A549 (cell line): ENCODE measurements around the gene CLRN2. TPM values are rescaled to one million over a fixed set of nuclear protein-coding genes. Genes with fewer than 3 reads are reported as not detected.

Source experiments
- ATAC-seq, 2 experiments: fragments of 200-7000 bp in 1 of 2; fragments of >200 bp in 1 of 2; cut with Nextera tagmentation in 1 of 2; cut with Tn5 transposase in 1 of 2; 3 replicates each; pipeline versions ENCODE4 v1.8.0 to v1.9.1; 2018 to 2020; ENCODE audit warnings: mild to moderate bottlenecking in 1 of 2, moderate library complexity in 1 of 2
- CTCF ChIA-PET: fragments of 300-600 bp; sonication (Branson Sonifier 250); formaldehyde crosslinking; extraction: SDS; loops from one replicate; lab custom pipeline; 2021; ENCODE audit warnings: antibody characterized with exemption, inconsistent platforms; lab: Yijun Ruan, JAX
- POLR2A ChIA-PET: fragments of 350-600 bp; formaldehyde crosslinking; extraction: SDS; loops from one replicate; lab custom pipeline; 2021; ENCODE audit warnings: antibody characterized with exemption, inconsistent platforms; lab: Yijun Ruan, JAX
- DNase-seq, 2 experiments: peaks; one replicate each; pipeline versions ENCODE4 v3.0.0 to v3.0.0-alpha.2; 2011 to 2016; ENCODE audit warnings: low read depth in 1 of 2, low spot score in 1 of 2
- FAIRE-seq: peaks from 2 replicates; lab custom pipeline; 2011; peaks lifted over from hg19 to GRCh38; lab: Jason Lieb, UNC
- H3K27ac ChIP-seq, 2 experiments: fragments of >200 bp; sonication (Bioruptor Twin); formaldehyde crosslinking; 3 replicates each; pipeline ENCODE4 v1.5.1; 2016 to 2017
- H3K4me1 ChIP-seq: fragments of >200 bp; sonication (Bioruptor Twin); formaldehyde crosslinking; 3 replicates; pipeline ENCODE4 v1.6.1; 2016
- H3K4me2 ChIP-seq: fragments of >200 bp; sonication (Bioruptor Twin); formaldehyde crosslinking; 3 replicates; pipeline ENCODE4 v1.6.1; 2016
- H3K4me3 ChIP-seq: fragments of >200 bp; sonication (Bioruptor Twin); formaldehyde crosslinking; 3 replicates; pipeline ENCODE4 v1.5.1; 2016
- H3K9me3 ChIP-seq: fragments of >200 bp; sonication (Bioruptor Twin); formaldehyde crosslinking; 3 replicates; pipeline ENCODE4 v1.6.1; 2016
- BHLHE40 ChIP-seq: IDR thresholded peaks from 2 replicates; pipeline ENCODE4 v1.6.1; 2012; ENCODE audit warnings: low read depth, low read length, inconsistent platforms
- CEBPB ChIP-seq, 2 experiments: fragments of >200 bp in 1 of 2; sonication (Bioruptor Twin) in 1 of 2; formaldehyde crosslinking in 1 of 2; IDR thresholded peaks; 2 replicates each; pipeline ENCODE4 v1.6.1; 2012 to 2016
- CHD4 ChIP-seq: fragments of 200-600 bp; sonication (generic); IDR thresholded peaks from 2 replicates; pipeline ENCODE4 v1.6.1; 2016; ENCODE audit warnings: antibody characterized with exemption, mild to moderate bottlenecking, borderline replicate concordance
- EHF ChIP-seq: fragments of 250-450 bp; sonication (Bioruptor Pico); IDR thresholded peaks from 2 replicates; pipeline ENCODE4 v1.5.0; 2020; ENCODE audit warnings: mild to moderate bottlenecking
- EHMT2 ChIP-seq: fragments of 200-600 bp; sonication (generic); IDR thresholded peaks from 2 replicates; pipeline ENCODE4 v1.6.1; 2016; ENCODE audit warnings: antibody characterized with exemption, low read depth, mild to moderate bottlenecking, moderate library complexity
- EP300 ChIP-seq, 2 experiments: fragments of >200 bp; sonication (Bioruptor Twin); formaldehyde crosslinking; IDR thresholded peaks; 2 replicates in 1 of 2; 3 replicates in 1 of 2; pipeline ENCODE4 v1.6.1; 2016 to 2017
- ESRRA ChIP-seq: fragments of 150-350 bp; IDR thresholded peaks from 2 replicates; pipeline ENCODE4 v1.6.1; 2014; ENCODE audit warnings: mild to moderate bottlenecking, low read length, borderline replicate concordance
- FOSB ChIP-seq: fragments of 250-450 bp; sonication (Bioruptor Pico); IDR thresholded peaks from 2 replicates; pipeline ENCODE4 v1.5.0; 2020; ENCODE audit warnings: mild to moderate bottlenecking, moderate library complexity
- FOXS1 ChIP-seq: fragments of 250-450 bp; sonication (Bioruptor Pico); IDR thresholded peaks from 2 replicates; pipeline ENCODE4 v1.5.0; 2020; ENCODE audit warnings: mild to moderate bottlenecking, moderate library complexity
- HDAC2 ChIP-seq: fragments of 200-600 bp; sonication (generic); IDR thresholded peaks from 2 replicates; pipeline ENCODE4 v1.6.1; 2016
- HOXB13 ChIP-seq: fragments of 250-450 bp; sonication (Bioruptor Pico); IDR thresholded peaks from 2 replicates; pipeline ENCODE4 v1.5.0; 2020; ENCODE audit warnings: low read depth, mild to moderate bottlenecking, moderate library complexity
- JUN ChIP-seq, 2 experiments: fragments of >200 bp; sonication (Bioruptor Twin); formaldehyde crosslinking; IDR thresholded peaks; 2 replicates in 1 of 2; 3 replicates in 1 of 2; pipeline ENCODE4 v1.6.1; 2016 to 2017
- KDM1A ChIP-seq: fragments of 200-600 bp; sonication (generic); IDR thresholded peaks from 2 replicates; pipeline ENCODE4 v1.6.1; 2016; ENCODE audit warnings: low read depth, mild to moderate bottlenecking
- MAZ ChIP-seq: fragments of 150-350 bp; IDR thresholded peaks from 2 replicates; pipeline ENCODE4 v1.6.1; 2014; ENCODE audit warnings: antibody characterized with exemption, low read depth, low read length, borderline replicate concordance
- MYC ChIP-seq: IDR thresholded peaks from 2 replicates; pipeline ENCODE4 v1.6.1; 2012; ENCODE audit warnings: mild to moderate bottlenecking, inconsistent platforms, low read length, improper control_type of control experiment, borderline replicate concordance
- NFE2L2 ChIP-seq: fragments of 150-350 bp; conservative IDR thresholded peaks from 2 replicates; pipeline ENCODE4 v1.6.1; 2014; ENCODE audit warnings: low read length
- NPAS2 ChIP-seq: fragments of 250-450 bp; sonication (Bioruptor Pico); IDR thresholded peaks from 2 replicates; pipeline ENCODE4 v1.8.0; 2022; ENCODE audit warnings: mild to moderate bottlenecking, moderate library complexity, borderline replicate concordance
- NR3C1 ChIP-seq: fragments of >200 bp; sonication (Bioruptor Twin); formaldehyde crosslinking; IDR thresholded peaks from 3 replicates; pipeline ENCODE4 v1.6.1; 2017
- POLR2A ChIP-seq: IDR thresholded peaks from 2 replicates; pipeline ENCODE4 v1.6.1; 2012; ENCODE audit warnings: mild to moderate bottlenecking, low read length
- RAD21 ChIP-seq, 2 experiments: fragments of >200 bp in 1 of 2; sonication (Bioruptor Twin) in 1 of 2; formaldehyde crosslinking in 1 of 2; IDR thresholded peaks in 1 of 2; conservative IDR thresholded peaks in 1 of 2; 2 replicates in 1 of 2; 3 replicates in 1 of 2; pipeline ENCODE4 v1.6.1; 2012 to 2018; ENCODE audit warnings: inconsistent platforms in 1 of 2
- RARB ChIP-seq: fragments of 250-450 bp; sonication (Bioruptor Pico); IDR thresholded peaks from 2 replicates; pipeline ENCODE4 v1.8.0; 2021; ENCODE audit warnings: mild to moderate bottlenecking, moderate library complexity
- RCOR1 ChIP-seq: fragments of 150-350 bp; IDR thresholded peaks from 2 replicates; pipeline ENCODE4 v1.6.1; 2014; ENCODE audit warnings: antibody characterized with exemption, low read length, low read depth
- RFX5 ChIP-seq: fragments of 450-650 bp; IDR thresholded peaks from 2 replicates; pipeline ENCODE4 v1.7.1; 2014; ENCODE audit warnings: antibody characterized with exemption, mild to moderate bottlenecking, moderate library complexity
- SREBF2 ChIP-seq: fragments of 450-650 bp; IDR thresholded peaks from 2 replicates; pipeline ENCODE4 v1.6.1; 2014; ENCODE audit warnings: mild to moderate bottlenecking, moderate library complexity
- TFCP2L1 ChIP-seq: fragments of 250-450 bp; sonication (Bioruptor Pico); IDR thresholded peaks from 2 replicates; pipeline ENCODE4 v1.5.0; 2021; ENCODE audit warnings: mild to moderate bottlenecking
- ZC3H11A ChIP-seq: fragments of 450-650 bp; IDR thresholded peaks from 2 replicates; pipeline ENCODE4 v1.6.1; 2014; ENCODE audit warnings: antibody characterized with exemption, mild to moderate bottlenecking
- ZNF302 ChIP-seq: fragments of 250-450 bp; sonication (Bioruptor Pico); IDR thresholded peaks from 2 replicates; pipeline ENCODE4 v1.9.0; 2021; ENCODE audit warnings: inconsistent platforms, mild to moderate bottlenecking, moderate library complexity
- ZSCAN20 ChIP-seq: fragments of 250-450 bp; sonication (Bioruptor Pico); IDR thresholded peaks from 2 replicates; pipeline ENCODE4 v1.8.0; 2022; ENCODE audit warnings: mild to moderate bottlenecking, moderate library complexity
- WGBS: methylation state at CpG from one replicate; pipeline ENCODE4 v1.1.6; 2017; ENCODE audit errors: missing lambda C conversion rate; 5-methylcytosine and 5-hydroxymethylcytosine counted together
- polyA plus RNA-seq, 4 experiments: library from polyadenylated mRNA; depleted of rRNA in 3 of 4; stranded (reverse); fragments of >200 nt; fragmentation: RNase III in 1 of 4; extraction: RNeasy Plus Mini Kit Qiagen cat#74134 plus additional on column Dnase treatment in 1 of 4; gene quantifications; 2 replicates in 3 of 4; 3 replicates in 1 of 4; pipeline ENCODE4 v1.2.3, GENCODE V29; 2011 to 2017
- TF ChIP-seq, protein P1 (sequence below): fragments of 150-350 bp; IDR thresholded peaks from 2 replicates; pipeline ENCODE4 v1.6.1; 2014; ENCODE audit warnings: low read depth, mild to moderate bottlenecking, low read length
- TF ChIP-seq, protein P2 (sequence below): IDR thresholded peaks from 2 replicates; pipeline ENCODE4 v1.6.1; 2012; ENCODE audit warnings: low read depth, borderline replicate concordance
- TF ChIP-seq, protein P3 (sequence below): fragments of >200 bp; sonication (Bioruptor Twin); formaldehyde crosslinking; IDR thresholded peaks from 2 replicates; pipeline ENCODE4 v1.6.1; 2016

The CLRN2 gene
- polyA plus RNA-seq, 2 of the 4 experiments (the other 2 are of a cell fraction) = not detected

DNA sequence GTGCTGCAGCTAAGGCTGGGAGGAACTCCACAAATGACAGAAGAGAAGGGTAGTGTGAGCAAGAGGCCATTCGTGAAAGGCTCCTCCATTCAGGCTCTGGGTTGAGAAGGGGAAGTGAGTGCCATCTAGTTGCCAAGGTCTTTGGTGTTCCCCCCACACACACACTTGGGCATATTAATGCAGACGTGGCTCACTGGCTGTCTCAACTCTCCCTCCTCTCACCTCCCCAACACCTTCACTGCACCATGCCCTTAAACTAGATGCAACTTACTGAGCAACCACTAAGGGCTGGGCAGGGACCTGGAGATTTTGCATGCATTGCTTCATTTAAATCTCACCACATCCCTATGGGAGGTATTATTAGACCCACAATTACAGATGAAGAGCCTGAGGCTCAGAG is 8.7 kb downstream of the CLRN2 start:
- no peak overlapping the region for H3K4me2 ChIP-seq
- POLR2A ChIA-PET = no interaction called here
- FAIRE-seq (no peak), ATAC-seq (no peak), DNase-seq (no peak)
- H3K27ac ChIP-seq = no peak overlapping the region
- no peak for TF ChIP-seq FOXS1 (CRISPR knock-in tag)
- no peak for TF ChIP-seq ZSCAN20 (CRISPR knock-in tag)
- TF ChIP-seq KDM1A = no peak
- no peak for TF ChIP-seq FOSB
- no peak for TF ChIP-seq NFE2L2
- no peak for TF ChIP-seq JUN (IDR thresholded peaks at IDR 0.05)
- no peak for TF ChIP-seq MAZ
- TF ChIP-seq POLR2A = no peak
- no peak for TF ChIP-seq EP300 (IDR thresholded peaks at IDR 0.05)
- TF ChIP-seq RFX5 = no peak
- TF ChIP-seq RCOR1 = no peak
- no peak for TF ChIP-seq ZC3H11A
- no peak for TF ChIP-seq CHD4
- TF ChIP-seq NPAS2 = no peak
- no peak for TF ChIP-seq ZNF302 (CRISPR knock-in tag)
- H3K4me3 ChIP-seq = no peak overlapping the region
- CTCF ChIA-PET = no interaction called here
- 7% methylated on average over 2 of the region's 2 CpGs for WGBS
- no peaks in the 10 kb centered on the region for H3K4me1 ChIP-seq
- H3K9me3 ChIP-seq = no peaks in the 10 kb centered on the region

DNA sequence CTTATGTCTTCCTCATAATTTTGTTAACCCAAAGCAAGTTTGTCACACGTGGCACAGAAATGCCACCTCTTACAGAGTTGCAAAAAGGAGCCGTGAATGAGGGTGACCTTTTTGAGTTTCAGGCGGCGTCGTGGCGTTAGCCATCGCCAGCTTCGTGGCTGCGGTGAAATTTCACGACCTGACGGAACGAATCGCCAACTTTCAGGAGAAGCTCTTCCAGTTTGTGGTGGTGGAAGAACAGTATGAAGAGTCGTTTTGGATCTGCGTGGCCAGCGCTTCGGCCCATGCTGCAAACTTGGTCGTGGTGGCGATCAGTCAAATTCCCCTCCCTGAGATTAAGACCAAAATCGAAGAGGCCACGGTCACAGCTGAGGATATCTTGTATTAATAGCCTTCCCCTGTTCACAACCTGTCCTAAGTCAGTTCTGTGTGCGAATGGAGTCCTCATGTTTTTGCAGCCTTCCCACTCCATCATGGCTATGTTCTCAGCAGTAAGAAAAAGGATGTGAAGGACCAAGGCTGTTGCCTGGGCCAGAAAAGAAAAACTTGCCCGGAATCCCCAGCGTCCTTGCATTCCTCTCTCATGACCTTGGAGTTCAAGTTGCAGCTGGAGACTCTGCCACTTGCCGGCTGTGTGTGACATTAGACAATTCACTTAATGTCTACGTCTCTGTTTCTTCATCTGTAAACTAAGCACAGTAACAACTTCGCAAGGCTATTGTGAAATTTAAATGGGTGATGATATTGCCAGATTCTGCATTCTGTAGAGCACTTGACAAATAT is 11.9 kb downstream of the CLRN2 start:
- ChIA-PET CTCF (no interaction called here), POLR2A (no interaction called here)
- H3K27ac ChIP-seq = no peak overlapping the region
- no peak for DNase-seq
- no peak for FAIRE-seq
- no peaks in the 10 kb centered on the region for H3K4me1 ChIP-seq
- no peak overlapping the region for H3K4me2 ChIP-seq
- ATAC-seq = no peak
- H3K4me3 ChIP-seq = no peak overlapping the region
- no peaks in the 10 kb centered on the region for H3K9me3 ChIP-seq
- WGBS = 71% methylated on average over 27 of the region's 27 CpGs
- TF ChIP-seq BHLHE40 (no peak), SREBF2 (no peak), RARB (CRISPR knock-in tag) (no peak), EHF (no peak), RAD21 (conservative IDR thresholded peaks at IDR 0.05 in 1 of 2, IDR thresholded peaks at IDR 0.05 in 1 of 2) (no peak), HOXB13 (CRISPR knock-in tag) (no peak), ESRRA (no peak), EHMT2 (no peak), TFCP2L1 (no peak), POLR2A (no peak), NR3C1 (no peak), CEBPB (IDR thresholded peaks at IDR 0.05) (no peak), HDAC2 (no peak), FOSB (no peak), MYC (no peak)
- TF ChIP-seq, protein P1, sequence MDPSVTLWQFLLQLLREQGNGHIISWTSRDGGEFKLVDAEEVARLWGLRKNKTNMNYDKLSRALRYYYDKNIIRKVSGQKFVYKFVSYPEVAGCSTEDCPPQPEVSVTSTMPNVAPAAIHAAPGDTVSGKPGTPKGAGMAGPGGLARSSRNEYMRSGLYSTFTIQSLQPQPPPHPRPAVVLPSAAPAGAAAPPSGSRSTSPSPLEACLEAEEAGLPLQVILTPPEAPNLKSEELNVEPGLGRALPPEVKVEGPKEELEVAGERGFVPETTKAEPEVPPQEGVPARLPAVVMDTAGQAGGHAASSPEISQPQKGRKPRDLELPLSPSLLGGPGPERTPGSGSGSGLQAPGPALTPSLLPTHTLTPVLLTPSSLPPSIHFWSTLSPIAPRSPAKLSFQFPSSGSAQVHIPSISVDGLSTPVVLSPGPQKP = no peak
- TF ChIP-seq, protein P2, sequence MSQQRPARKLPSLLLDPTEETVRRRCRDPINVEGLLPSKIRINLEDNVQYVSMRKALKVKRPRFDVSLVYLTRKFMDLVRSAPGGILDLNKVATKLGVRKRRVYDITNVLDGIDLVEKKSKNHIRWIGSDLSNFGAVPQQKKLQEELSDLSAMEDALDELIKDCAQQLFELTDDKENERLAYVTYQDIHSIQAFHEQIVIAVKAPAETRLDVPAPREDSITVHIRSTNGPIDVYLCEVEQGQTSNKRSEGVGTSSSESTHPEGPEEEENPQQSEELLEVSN = no peak
- TF ChIP-seq, protein P3, sequence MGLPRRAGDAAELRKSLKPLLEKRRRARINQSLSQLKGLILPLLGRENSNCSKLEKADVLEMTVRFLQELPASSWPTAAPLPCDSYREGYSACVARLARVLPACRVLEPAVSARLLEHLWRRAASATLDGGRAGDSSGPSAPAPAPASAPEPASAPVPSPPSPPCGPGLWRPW = no peak
